ENCODE data around the gene VANGL1. TPM values are rescaled to one million over a fixed set of nuclear protein-coding genes. Genes with fewer than 3 reads are reported as not detected.

Gene VANGL1
- total and polyA plus RNA-seq, 2 of the 13 experiments (the other 11 are each of a cell fraction or from before 2014, with no cell fraction given), result 5.3 to 9.4 TPM

DNA sequence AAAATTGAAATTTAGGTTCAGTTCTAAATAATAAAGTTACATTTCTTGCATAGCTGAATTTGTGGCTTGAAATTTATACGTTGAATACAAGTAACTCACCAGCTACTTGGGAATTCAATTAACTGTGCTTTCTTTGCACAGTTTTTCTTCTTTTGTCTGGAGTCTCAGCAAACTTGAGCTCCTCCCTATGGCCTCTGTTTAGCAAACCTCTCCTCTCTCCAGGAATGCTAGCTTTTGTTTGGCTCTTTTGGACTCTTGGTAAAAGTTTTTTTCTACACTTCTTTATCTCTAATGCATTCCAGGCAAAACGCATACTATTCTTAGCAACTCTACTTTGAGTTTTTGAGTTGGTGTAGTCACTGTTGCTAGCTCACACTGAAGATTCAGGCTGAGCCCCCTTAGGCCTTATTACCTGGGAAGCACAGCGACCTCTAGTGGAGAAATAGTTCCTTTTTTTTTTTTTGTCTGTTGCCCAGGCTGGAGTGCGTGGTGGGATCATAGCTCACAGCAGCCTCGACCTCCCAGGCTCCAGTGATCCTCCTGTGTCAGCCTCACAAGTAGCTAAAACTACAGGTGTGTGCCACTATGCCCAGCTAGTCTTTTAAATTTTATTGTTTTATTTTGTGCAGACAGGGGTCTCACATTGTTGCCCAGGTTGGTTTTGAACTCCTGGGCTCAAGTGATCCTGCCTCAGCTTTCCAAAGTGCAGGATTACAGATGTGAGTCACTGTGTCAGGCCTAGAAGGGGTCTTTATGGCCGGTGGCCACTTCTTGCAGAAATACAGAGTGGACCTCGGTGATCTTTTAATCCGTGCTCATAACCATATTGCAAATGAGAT lies 65.0 kb downstream of the VANGL1 start (continued):
- peak; percentile 31 for TF ChIP-seq STAG1 (CRISPR knock-in tag; IDR thresholded peaks at IDR 0.05)
- TF ChIP-seq, protein P1, sequence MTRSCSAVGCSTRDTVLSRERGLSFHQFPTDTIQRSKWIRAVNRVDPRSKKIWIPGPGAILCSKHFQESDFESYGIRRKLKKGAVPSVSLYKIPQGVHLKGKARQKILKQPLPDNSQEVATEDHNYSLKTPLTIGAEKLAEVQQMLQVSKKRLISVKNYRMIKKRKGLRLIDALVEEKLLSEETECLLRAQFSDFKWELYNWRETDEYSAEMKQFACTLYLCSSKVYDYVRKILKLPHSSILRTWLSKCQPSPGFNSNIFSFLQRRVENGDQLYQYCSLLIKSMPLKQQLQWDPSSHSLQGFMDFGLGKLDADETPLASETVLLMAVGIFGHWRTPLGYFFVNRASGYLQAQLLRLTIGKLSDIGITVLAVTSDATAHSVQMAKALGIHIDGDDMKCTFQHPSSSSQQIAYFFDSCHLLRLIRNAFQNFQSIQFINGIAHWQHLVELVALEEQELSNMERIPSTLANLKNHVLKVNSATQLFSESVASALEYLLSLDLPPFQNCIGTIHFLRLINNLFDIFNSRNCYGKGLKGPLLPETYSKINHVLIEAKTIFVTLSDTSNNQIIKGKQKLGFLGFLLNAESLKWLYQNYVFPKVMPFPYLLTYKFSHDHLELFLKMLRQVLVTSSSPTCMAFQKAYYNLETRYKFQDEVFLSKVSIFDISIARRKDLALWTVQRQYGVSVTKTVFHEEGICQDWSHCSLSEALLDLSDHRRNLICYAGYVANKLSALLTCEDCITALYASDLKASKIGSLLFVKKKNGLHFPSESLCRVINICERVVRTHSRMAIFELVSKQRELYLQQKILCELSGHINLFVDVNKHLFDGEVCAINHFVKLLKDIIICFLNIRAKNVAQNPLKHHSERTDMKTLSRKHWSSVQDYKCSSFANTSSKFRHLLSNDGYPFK (CRISPR knock-in tag; IDR thresholded peaks at IDR 0.05; ENCODE audit: borderline replicate concordance), result no peak
- TF ChIP-seq, protein P2, sequence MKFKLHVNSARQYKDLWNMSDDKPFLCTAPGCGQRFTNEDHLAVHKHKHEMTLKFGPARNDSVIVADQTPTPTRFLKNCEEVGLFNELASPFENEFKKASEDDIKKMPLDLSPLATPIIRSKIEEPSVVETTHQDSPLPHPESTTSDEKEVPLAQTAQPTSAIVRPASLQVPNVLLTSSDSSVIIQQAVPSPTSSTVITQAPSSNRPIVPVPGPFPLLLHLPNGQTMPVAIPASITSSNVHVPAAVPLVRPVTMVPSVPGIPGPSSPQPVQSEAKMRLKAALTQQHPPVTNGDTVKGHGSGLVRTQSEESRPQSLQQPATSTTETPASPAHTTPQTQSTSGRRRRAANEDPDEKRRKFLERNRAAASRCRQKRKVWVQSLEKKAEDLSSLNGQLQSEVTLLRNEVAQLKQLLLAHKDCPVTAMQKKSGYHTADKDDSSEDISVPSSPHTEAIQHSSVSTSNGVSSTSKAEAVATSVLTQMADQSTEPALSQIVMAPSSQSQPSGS (CRISPR knock-in tag; IDR thresholded peaks at IDR 0.05), result no peak
- no peak for TF ChIP-seq SRF (IDR thresholded peaks at IDR 0.05; ENCODE audit: low read depth, low read length)
- TF ChIP-seq RBFOX2 (IDR thresholded peaks at IDR 0.05; ENCODE audit: low read depth, low read length), result no peak
- TF ChIP-seq, protein P3, sequence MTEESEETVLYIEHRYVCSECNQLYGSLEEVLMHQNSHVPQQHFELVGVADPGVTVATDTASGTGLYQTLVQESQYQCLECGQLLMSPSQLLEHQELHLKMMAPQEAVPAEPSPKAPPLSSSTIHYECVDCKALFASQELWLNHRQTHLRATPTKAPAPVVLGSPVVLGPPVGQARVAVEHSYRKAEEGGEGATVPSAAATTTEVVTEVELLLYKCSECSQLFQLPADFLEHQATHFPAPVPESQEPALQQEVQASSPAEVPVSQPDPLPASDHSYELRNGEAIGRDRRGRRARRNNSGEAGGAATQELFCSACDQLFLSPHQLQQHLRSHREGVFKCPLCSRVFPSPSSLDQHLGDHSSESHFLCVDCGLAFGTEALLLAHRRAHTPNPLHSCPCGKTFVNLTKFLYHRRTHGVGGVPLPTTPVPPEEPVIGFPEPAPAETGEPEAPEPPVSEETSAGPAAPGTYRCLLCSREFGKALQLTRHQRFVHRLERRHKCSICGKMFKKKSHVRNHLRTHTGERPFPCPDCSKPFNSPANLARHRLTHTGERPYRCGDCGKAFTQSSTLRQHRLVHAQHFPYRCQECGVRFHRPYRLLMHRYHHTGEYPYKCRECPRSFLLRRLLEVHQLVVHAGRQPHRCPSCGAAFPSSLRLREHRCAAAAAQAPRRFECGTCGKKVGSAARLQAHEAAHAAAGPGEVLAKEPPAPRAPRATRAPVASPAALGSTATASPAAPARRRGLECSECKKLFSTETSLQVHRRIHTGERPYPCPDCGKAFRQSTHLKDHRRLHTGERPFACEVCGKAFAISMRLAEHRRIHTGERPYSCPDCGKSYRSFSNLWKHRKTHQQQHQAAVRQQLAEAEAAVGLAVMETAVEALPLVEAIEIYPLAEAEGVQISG (CRISPR knock-in tag; IDR thresholded peaks at IDR 0.05), result no peak
- TF ChIP-seq, protein P4, sequence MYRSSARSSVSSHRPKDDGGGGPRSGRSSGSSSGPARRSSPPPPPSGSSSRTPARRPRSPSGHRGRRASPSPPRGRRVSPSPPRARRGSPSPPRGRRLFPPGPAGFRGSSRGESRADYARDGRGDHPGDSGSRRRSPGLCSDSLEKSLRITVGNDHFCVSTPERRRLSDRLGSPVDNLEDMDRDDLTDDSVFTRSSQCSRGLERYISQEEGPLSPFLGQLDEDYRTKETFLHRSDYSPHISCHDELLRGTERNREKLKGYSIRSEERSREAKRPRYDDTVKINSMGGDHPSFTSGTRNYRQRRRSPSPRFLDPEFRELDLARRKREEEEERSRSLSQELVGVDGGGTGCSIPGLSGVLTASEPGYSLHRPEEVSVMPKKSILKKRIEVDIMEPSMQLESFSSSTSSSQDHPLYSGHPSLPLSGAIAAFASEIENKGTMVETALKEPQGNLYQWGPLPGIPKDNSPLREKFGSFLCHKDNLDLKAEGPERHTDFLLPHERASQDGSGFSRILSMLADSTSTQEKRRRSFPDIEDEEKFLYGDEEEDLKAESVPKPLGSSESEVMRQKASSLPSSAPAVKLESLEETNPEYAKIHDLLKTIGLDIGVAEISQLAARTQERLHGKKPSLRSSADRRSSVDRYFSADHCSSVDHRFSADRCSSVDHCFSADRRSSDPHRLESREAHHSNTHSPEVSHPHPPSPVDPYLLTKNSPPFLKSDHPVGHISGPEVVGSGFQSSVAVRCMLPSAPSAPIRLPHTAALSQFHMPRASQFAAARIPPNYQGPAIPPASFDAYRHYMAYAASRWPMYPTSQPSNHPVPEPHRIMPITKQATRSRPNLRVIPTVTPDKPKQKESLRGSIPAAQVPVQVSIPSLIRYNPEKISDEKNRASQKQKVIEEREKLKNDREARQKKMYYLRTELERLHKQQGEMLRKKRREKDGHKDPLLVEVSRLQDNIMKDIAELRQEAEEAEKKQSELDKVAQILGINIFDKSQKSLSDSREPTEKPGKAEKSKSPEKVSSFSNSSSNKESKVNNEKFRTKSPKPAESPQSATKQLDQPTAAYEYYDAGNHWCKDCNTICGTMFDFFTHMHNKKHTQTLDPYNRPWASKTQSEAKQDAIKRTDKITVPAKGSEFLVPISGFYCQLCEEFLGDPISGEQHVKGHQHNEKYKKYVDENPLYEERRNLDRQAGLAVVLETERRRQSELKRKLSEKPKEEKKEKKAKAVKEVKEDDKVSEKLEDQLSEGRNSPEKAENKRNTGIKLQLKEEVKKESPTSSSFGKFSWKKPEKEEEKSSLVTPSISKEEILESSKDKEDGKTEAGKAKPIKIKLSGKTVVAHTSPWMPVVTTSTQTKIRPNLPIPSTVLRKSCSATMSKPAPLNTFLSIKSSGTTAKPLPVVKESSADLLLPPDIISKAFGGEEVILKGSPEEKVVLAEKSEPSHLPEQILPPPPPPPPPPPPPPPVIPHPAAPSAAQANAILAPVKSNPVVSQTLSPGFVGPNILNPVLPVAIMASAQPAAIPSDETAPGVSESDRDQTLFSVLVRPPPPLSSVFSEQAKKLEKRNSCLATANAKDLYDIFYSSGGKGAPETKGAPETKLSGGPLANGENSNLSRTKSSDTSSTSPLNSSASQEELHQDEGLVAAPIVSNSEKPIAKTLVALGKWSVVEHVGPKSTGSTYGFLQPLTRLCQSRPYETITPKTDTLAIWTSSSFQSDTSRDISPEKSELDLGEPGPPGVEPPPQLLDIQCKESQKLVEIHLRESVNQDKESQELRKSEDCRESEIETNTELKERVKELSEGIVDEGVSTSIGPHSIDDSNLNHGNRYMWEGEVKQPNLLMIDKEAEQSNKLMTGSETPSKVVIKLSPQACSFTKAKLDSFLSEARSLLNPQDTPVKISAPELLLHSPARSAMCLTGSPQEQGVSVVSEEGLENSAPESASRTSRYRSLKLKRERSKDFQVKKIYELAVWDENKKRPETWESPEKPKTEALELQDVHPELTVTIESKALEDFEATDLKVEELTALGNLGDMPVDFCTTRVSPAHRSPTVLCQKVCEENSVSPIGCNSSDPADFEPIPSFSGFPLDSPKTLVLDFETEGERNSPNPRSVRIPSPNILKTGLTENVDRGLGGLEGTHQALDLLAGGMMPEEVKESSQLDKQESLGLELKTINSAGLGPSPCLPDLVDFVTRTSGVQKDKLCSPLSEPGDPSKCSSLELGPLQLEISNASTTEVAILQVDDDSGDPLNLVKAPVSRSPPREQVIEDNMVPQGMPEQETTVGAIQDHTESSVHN (CRISPR knock-in tag; IDR thresholded peaks at IDR 0.05), result no peak
- TF ChIP-seq E2F5 (CRISPR knock-in tag; conservative IDR thresholded peaks at IDR 0.05), result no peak
- TF ChIP-seq, protein P5, sequence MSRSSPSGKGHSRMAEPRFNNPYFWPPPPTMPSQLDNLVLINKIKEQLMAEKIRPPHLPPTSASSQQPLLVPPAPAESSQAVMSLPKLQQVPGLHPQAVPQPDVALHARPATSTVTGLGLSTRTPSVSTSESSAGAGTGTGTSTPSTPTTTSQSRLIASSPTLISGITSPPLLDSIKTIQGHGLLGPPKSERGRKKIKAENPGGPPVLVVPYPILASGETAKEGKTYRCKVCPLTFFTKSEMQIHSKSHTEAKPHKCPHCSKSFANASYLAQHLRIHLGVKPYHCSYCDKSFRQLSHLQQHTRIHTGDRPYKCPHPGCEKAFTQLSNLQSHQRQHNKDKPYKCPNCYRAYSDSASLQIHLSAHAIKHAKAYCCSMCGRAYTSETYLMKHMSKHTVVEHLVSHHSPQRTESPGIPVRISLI (CRISPR knock-in tag; IDR thresholded peaks at IDR 0.05; ENCODE audit: borderline replicate concordance), result peak; percentile 76; the same call in 1 of the 2 replicates
